ENCODE data around the gene TMEM204.

GRCh38 chr16:1535391-1536291, 2.2 kb downstream of the TMEM204 start:
- TF ChIP-seq CTCF (IDR thresholded peaks at IDR 0.05) (no peak), POLR2A (IDR thresholded peaks at IDR 0.05) (no peak)
